Stomach (tissue), 9 donors: Measurements from ENCODE around the gene RPS6KA2. TPM values are rescaled to one million over a fixed set of nuclear protein-coding genes. Genes with fewer than 3 reads are reported as not detected.

Source experiments
- DNase-seq, 2 donors: peaks; one replicate each; pipeline versions ENCODE4 v3.0.0 to v3.0.0-alpha.2; 2013 to 2019
- H3K27ac ChIP-seq, 5 donors: fragments of 200-600 bp in 4 of 5; sonication (generic) in 4 of 5; one replicate each; pipeline ENCODE4 v1.5.1; 2013 to 2019; ENCODE audit warnings: mild to moderate bottlenecking in 1 of 5, moderate library complexity in 1 of 5
- H3K27me3 ChIP-seq, 3 donors: fragments of 200-600 bp; sonication (generic); one replicate each; pipeline ENCODE4 v1.5.1; 2017 to 2019; ENCODE audit warnings: mixed run types in 1 of 3
- H3K36me3 ChIP-seq, 4 donors: fragments of 200-600 bp; sonication (generic); 1 replicate in 3 of 4; 2 replicates in 1 of 4; pipeline ENCODE4 v1.5.1; 2016 to 2019
- H3K4me1 ChIP-seq, 4 donors: fragments of 200-600 bp; sonication (generic); one replicate each; pipeline ENCODE4 v1.5.1; 2016 to 2019
- H3K4me3 ChIP-seq, 4 donors: fragments of 200-600 bp; sonication (generic) in 3 of 4; one replicate each; pipeline ENCODE4 v1.5.1; 2016 to 2019; ENCODE audit warnings: mild to moderate bottlenecking in 1 of 4
- H3K9me3 ChIP-seq, 4 donors: fragments of 200-600 bp; sonication (generic); one replicate each; pipeline ENCODE4 v1.5.1; 2016 to 2019
- EP300 ChIP-seq: sonication (generic); formaldehyde crosslinking; IDR thresholded peaks from one replicate; pipeline ENCODE4 v1.6.1; 2017; ENCODE audit warnings: antibody characterized with exemption
- POLR2A ChIP-seq, 4 donors: fragments of 450-650 bp; IDR thresholded peaks; one replicate each; pipeline ENCODE4 v1.6.1; 2016; ENCODE audit warnings: antibody characterized with exemption in 4 of 4, control low read depth in 2 of 4, mild to moderate bottlenecking in 1 of 4, moderate library complexity in 1 of 4
- POLR2AphosphoS5 ChIP-seq, 3 donors: sonication (generic); formaldehyde crosslinking; IDR thresholded peaks; one replicate each; pipeline ENCODE4 v1.6.1; 2016; ENCODE audit warnings: antibody characterized with exemption in 3 of 3
- WGBS, 5 donors: extraction: QIAGEN DNeasy Blood & Tissue Kit in 3 of 5; methylation state at CpG; one replicate each; pipeline versions ENCODE4 v1.1.5 to v1.1.7; 2013 to 2018; 5-methylcytosine and 5-hydroxymethylcytosine counted together
- intact Hi-C: fragments of 100-400 bp; cut with DNase I; formaldehyde crosslinking; loops from one replicate; pipeline ENCODE4 v1.15.1; 2023; ENCODE audit warnings: low total_unique reads
- polyA plus RNA-seq, 3 donors: library from polyadenylated mRNA; stranded (reverse); fragments of 200-250 nt; gene quantifications; one replicate each; pipeline ENCODE4 v1.2.3, GENCODE V29; 2013
- total RNA-seq, 5 donors: library from RNA; depleted of rRNA; stranded (reverse); fragments of >200 nt; gene quantifications; one replicate each; pipeline versions ENCODE4 v1.1.0 to v1.2.3, GENCODE V29; 2014 to 2016
- TF ChIP-seq, protein P1 (sequence below), 7 experiments: fragments of 450-650 bp in 4 of 7; fragments of 200-600 bp in 3 of 7; sonication (generic) in 3 of 7; IDR thresholded peaks; one replicate each; pipeline ENCODE4 v1.5.1; 2016 to 2019; ENCODE audit warnings: antibody characterized with exemption in 7 of 7, control low read depth in 2 of 7, mild to moderate bottlenecking in 1 of 7
- donor health status: healthy with polysubstance abuse.
- donor health status: Bipolar disorder and iron deficiency.
- donor health status: healthy.

RPS6KA2 gene
- total and polyA plus RNA-seq, 8 donors: 10.9 to 150 (median 68.0) TPM

DNA sequence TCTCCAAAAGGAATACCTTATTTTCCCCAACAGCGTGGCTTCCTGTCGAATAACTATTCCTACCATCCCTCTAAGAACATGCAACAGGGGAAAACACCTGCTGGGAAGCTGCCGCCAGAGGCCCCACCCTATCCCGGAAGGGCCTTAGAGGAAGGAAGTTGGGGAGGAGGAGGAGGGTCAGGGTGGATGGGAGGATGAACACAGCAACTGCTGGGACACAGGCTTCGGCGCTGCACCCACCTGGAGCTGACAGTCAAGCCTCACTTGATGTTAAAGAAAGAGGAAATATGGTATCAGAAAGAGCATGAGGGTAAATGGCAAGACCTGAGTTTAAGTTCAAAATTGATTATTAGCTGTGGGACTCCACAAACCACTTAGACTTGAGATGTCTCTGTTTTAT is 36.5 kb upstream of the RPS6KA2 start:
- no peak overlapping the region for H3K27ac ChIP-seq
- H3K27me3 ChIP-seq: no peaks in the 10 kb centered on the region
- no peaks in the 10 kb centered on the region for H3K9me3 ChIP-seq
- intact Hi-C loops: no loop called here
- TF ChIP-seq, protein P1, sequence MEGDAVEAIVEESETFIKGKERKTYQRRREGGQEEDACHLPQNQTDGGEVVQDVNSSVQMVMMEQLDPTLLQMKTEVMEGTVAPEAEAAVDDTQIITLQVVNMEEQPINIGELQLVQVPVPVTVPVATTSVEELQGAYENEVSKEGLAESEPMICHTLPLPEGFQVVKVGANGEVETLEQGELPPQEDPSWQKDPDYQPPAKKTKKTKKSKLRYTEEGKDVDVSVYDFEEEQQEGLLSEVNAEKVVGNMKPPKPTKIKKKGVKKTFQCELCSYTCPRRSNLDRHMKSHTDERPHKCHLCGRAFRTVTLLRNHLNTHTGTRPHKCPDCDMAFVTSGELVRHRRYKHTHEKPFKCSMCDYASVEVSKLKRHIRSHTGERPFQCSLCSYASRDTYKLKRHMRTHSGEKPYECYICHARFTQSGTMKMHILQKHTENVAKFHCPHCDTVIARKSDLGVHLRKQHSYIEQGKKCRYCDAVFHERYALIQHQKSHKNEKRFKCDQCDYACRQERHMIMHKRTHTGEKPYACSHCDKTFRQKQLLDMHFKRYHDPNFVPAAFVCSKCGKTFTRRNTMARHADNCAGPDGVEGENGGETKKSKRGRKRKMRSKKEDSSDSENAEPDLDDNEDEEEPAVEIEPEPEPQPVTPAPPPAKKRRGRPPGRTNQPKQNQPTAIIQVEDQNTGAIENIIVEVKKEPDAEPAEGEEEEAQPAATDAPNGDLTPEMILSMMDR (IDR thresholded peaks at IDR 0.05): no peak
- TF ChIP-seq POLR2AphosphoS5 (IDR thresholded peaks at IDR 0.05) (no peak), POLR2A (IDR thresholded peaks at IDR 0.05) (no peak), EP300 (no peak)
- 56 to 71% (median 66%) methylated on average over 6 of the region's 6 CpGs for WGBS, 5 donors
- DNase-seq: no peak
- H3K4me3 ChIP-seq: no peak overlapping the region
- no peaks in the 10 kb centered on the region for H3K36me3 ChIP-seq
- H3K4me1 ChIP-seq: peaks cover 0 to 12% (median 0%) of the 10 kb centered on the region in 4 donors

DNA sequence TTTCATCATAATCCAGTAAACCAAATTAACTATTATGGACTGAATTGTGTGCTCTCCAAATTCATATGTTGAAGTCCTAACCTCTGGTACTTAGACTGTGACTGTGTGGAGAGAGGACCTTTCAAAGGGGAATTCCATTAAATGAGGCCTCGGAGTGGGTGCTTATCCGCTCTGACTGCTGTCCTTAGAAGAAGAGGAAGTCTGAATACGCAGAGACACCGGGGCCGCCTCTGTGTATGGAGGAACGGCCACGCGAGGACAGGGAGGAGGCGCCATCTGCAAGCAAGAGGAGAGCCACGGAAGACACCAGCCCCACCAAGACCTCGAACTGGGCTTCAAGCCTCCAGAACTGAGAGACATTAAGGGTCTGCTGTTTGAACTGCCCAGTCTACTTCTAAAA is 35.6 kb upstream of the RPS6KA2 start:
- TF ChIP-seq, protein P1 (IDR thresholded peaks at IDR 0.05): no peak
- TF ChIP-seq POLR2AphosphoS5 (IDR thresholded peaks at IDR 0.05) (no peak), POLR2A (IDR thresholded peaks at IDR 0.05) (no peak), EP300 (no peak)
- Histone ChIP-seq H3K27me3 (no peaks in the 10 kb centered on the region), H3K4me3 (no peak overlapping the region), H3K27ac (no peak overlapping the region), H3K4me1 (peaks cover 0 to 12% (median 0%) of the 10 kb centered on the region in 4 donors), H3K9me3 (no peaks in the 10 kb centered on the region), H3K36me3 (no peaks in the 10 kb centered on the region)
- intact Hi-C loops: no loop called here
- no peak for DNase-seq
- 87 to 93% (median 89%) methylated on average over 9 to 11 of the region's 11 CpGs for WGBS, 5 donors

DNA sequence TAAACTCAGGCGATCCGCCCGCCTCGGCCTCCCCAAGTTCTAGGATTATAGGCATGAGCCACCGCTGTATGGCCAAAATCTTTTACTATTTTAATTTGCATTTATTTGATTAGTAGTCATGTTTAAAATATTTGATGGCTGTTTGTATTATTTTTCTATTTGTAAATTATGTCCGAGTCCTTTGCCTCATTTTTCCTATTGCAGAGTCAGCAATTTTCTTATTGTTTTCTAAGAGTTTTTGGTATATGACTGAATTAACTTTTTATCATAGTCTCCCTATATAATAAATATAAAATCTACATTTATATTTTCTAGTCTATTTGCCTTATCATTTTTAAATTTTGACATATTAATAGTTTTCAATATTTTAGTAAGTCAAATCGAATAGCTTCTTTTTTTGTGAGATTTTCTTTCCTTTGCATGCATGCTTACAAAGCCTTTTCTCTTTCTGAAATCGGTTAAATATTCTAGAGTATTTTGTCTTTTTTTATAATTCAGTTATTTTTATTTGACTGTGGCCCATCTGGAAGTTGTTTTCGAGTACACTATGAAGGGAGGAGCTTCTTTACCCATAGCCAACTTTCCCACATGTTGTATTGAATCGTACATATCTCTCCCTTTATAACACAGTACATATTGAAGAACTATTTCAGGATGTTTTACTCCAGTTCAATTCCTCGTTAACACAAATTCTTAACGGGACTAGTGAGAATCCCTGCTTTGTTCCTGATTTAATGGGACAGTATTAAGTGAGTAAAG is 34.5 kb upstream of the RPS6KA2 start:
- Histone ChIP-seq H3K27ac (no peak overlapping the region), H3K4me1 (peaks cover 1 to 18% (median 7%) of the 10 kb centered on the region in 4 donors), H3K36me3 (no peaks in the 10 kb centered on the region), H3K4me3 (no peak overlapping the region), H3K27me3 (peaks cover 0 to 5% (median 5%) of the 10 kb centered on the region in 3 donors), H3K9me3 (no peaks in the 10 kb centered on the region)
- DNase-seq: no peak
- no peak for TF ChIP-seq POLR2A (IDR thresholded peaks at IDR 0.05)
- TF ChIP-seq, protein P1 (IDR thresholded peaks at IDR 0.05): no peak
- TF ChIP-seq EP300: no peak
- TF ChIP-seq POLR2AphosphoS5 (IDR thresholded peaks at IDR 0.05): no peak
- intact Hi-C loops: no loop called here
- 85 to 94% (median 91%) methylated on average over 12 of the region's 12 CpGs for WGBS, 5 donors

DNA sequence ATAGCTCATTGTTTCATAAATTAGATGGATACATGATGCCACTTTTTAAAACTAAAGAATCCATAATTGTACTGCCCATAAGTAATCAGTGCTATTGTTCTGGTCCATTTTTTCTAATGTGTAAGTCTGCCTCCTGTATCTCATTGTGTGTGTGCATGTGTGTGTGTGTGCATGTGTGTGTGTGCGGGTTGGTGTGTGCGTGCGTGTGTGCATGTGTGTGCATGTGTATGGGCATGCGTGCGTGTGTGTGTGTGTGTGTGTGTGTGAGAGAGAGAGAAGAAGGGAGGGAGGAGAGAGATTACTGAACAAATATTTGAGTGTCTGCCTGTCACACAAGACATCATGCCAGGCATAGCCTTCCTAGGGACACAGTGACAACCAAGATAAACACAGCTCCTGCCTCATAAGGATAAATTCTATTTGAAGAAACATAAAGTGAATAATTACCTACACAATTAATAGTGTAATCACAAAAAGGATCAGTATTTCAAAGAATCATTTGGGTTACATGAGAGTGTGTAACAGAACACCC is 33.2 kb upstream of the RPS6KA2 start:
- TF ChIP-seq EP300 (no peak), POLR2AphosphoS5 (IDR thresholded peaks at IDR 0.05) (no peak), POLR2A (IDR thresholded peaks at IDR 0.05) (no peak)
- TF ChIP-seq, protein P1 (IDR thresholded peaks at IDR 0.05): no peak
- no peak for DNase-seq
- Histone ChIP-seq H3K27ac (no peak overlapping the region), H3K4me1 (peaks cover 5 to 21% (median 13%) of the 10 kb centered on the region in 4 donors), H3K27me3 (peaks cover 0 to 12% (median 9%) of the 10 kb centered on the region in 3 donors), H3K36me3 (no peaks in the 10 kb centered on the region), H3K9me3 (no peaks in the 10 kb centered on the region), H3K4me3 (no peak overlapping the region)
- 47 to 76% (median 63%) methylated on average over 5 of the region's 5 CpGs for WGBS, 5 donors
- intact Hi-C loops: no loop called here
